Measurements from ENCODE around the gene UBTD1.

The UBTD1 gene

DNA sequence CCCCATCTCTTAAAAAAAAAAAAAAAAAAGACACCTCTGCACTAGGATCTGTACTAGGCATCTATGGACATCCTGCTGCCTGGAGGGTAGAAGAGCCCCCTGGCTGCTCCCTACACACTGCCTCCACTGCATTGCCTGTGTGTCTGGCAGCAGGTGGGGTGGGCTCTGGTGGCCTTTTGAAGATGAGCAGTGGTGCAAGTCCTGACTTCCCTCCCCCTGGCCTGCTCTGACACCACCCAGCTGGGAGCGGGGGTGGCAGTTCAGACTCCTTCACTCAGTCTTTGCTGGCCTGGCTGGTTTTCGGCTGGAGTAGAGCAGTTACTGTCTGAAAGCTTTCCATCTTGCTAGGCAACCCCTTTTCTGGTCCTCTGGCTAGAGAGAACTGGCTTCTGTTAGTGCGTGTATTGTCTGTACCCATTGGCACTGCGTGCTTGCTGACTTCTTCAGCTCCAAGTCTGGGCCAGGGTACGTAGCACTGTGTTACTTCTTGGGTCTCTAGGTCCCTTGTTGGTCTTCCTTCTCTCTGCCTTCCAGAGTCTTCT, 108.4 kb downstream of the UBTD1 start:
- no peak for DNase-seq (ENCODE audit: low spot score)
- no peak for FAIRE-seq

DNA sequence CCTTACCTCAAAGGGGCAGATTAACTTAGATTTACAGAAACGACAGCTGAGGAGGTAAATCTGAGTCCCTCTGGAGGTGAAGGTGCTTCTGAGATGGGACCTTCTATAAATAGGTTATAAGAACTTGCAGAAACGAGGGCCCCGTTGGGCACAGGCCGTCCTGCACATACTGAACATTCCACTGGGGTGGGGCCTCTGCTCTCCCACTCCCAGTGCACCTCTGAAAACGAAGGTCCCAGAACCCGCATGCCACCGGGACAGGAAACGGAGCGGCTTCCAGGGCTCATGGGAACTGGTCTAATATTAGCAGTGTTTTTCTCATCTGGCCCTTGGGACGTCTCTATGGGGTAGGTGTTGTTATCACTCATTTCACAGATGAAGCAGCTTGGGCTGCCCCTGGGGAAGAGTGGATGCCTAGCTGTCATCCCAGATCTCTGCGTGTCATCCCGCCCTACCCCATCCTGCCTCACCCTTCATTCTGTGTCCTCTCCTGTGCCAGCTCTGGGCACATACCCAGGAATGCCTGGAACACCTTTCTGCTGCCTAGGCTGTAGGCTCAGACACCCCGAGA, 110.4 kb downstream of the UBTD1 start:
- DNase-seq (ENCODE audit: low spot score) (no peak), FAIRE-seq (no peak)

DNA sequence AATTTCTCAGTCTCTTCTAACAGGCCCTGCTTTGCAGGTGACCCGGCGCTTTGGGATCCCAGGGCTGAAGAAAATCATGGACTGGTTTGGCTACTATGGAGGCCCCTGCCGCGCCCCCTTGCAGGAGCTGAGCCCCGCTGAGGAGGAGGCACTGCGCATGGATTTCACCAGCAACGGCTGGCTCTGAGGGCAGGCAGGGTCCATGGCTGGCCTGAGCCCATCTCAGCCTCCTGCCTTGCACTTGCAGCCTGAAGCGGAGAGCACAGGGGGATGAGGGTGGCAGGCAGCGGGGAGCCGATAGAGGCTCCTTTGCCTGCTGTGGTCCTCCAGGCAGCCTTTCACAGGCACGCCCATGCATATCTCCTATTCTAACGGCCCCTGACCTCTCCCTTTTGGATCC, 112.7 kb downstream of the UBTD1 start:
- no peak for DNase-seq (ENCODE audit: low spot score)
- FAIRE-seq = no peak

DNA sequence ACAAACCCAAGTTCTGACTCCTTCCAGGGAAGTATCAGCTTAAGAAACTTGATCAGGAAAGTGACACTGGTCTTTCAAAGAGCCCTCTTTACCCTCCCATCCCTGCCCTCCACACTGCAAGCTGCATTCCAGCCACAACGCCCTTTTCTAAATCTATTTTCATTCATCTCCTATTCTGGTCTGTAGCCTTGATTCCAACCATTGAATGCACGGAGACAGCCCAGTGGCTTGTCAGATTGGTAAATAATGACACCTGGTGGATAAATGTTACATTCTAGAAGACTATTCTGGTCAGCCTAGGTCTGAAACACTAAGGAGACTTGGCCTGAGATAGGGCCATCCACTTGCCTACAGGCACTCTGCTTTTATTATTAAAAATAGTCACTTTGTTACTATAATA, 113.7 kb downstream of the UBTD1 start:
- DNase-seq (ENCODE audit: low spot score) = peak; percentile 72
- peak; percentile 61 for FAIRE-seq

DNA sequence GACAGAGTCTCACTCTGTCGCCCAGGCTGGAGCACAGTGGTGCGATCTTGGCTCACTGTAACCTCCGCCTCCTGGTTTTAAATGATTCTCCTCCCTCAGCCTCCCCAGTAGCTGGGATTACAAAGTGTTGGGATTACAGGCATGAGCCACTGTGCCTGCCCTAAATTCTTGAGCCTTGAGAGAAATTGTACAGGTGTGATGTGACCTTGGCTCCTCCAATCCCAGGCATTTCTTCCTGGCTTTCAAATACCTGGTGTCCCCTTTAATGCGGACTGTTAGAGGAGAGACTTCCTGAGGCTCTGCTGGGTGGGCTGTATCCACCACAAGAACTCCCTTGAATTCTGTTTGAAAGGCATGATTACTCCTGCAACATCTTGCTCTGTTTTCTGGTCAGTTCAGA, 119.6 kb downstream of the UBTD1 start:
- DNase-seq (ENCODE audit: low spot score) (no peak), FAIRE-seq (no peak)

DNA sequence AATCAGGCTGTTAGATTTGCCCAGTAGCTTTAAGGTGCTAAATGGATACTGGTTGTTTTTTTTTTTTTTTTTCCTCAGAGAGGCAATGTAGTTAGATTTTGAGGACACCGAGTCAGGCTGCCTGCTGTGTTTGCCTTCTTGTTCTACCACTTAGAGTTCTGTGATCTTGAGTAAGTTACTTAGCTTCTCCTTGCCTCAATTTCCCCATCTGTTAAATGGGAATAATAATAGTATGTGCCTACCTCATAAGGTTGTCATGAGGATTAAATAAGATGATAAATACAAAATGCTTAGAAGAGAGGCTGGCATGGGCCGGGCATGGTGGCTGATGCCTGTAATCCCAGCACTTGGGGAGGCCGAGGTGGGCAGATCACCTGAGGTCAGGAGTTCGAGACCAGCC, 120.0 kb downstream of the UBTD1 start:
- no peak for FAIRE-seq
- DNase-seq (ENCODE audit: low spot score) = no peak

All from RCC 7860 (cell line).